ENCODE measurements around the gene SMAD3. TPM values are rescaled to one million over a fixed set of nuclear protein-coding genes. Genes with fewer than 3 reads are reported as not detected.

Gene SMAD3
- total RNA-seq, 1 donor from 2014 or later: 8.2 TPM

- no peak for DNase-seq (ENCODE audit: low spot score)
Measured at GRCh38 chr15:67080900-67081431, 15.6 kb downstream of the SMAD3 start.

GRCh38 chr15:67082007-67082536 is 16.7 kb downstream of the SMAD3 start:
- no peak overlapping the region for H3K27ac Mint-ChIP-seq (ENCODE audit: unreplicated experiment)

More at GRCh38 chr15:67080900-67081431, 15.6 kb downstream of the SMAD3 start:
- Mint-ChIP-seq H3K9me3 (ENCODE audit: unreplicated experiment) (no peaks in the 10 kb centered on the region), H3K4me1 (ENCODE audit: unreplicated experiment) (peaks cover 7% of the 10 kb centered on the region), H3K36me3 (ENCODE audit: low read depth, unreplicated experiment) (no peaks in the 10 kb centered on the region), H3K4me3 (ENCODE audit: unreplicated experiment) (no peak overlapping the region), H3K27ac (ENCODE audit: unreplicated experiment) (no peak overlapping the region), H3K27me3 (ENCODE audit: unreplicated experiment) (peaks cover 2% of the 10 kb centered on the region)
- TF ChIP-seq CTCF (IDR thresholded peaks at IDR 0.05; ENCODE audit: unreplicated experiment): no peak

GRCh38 chr15:67083135-67083762 is 17.8 kb downstream of the SMAD3 start:
- DNase-seq (ENCODE audit: low spot score): no peak
- Mint-ChIP-seq H3K4me3 (ENCODE audit: unreplicated experiment) (no peak overlapping the region), H3K36me3 (ENCODE audit: low read depth, unreplicated experiment) (peaks cover 5% of the 10 kb centered on the region), H3K4me1 (ENCODE audit: unreplicated experiment) (peaks cover 7% of the 10 kb centered on the region), H3K27ac (ENCODE audit: unreplicated experiment) (peak overlapping the region; percentile 24), H3K9me3 (ENCODE audit: unreplicated experiment) (no peaks in the 10 kb centered on the region), H3K27me3 (ENCODE audit: unreplicated experiment) (no peaks in the 10 kb centered on the region)
- no peak for TF ChIP-seq CTCF (IDR thresholded peaks at IDR 0.05; ENCODE audit: unreplicated experiment)

More at GRCh38 chr15:67082007-67082536, 16.7 kb downstream of the SMAD3 start:
- DNase-seq (ENCODE audit: low spot score): no peak
- Mint-ChIP-seq H3K4me1 (ENCODE audit: unreplicated experiment) (peaks cover 7% of the 10 kb centered on the region), H3K4me3 (ENCODE audit: unreplicated experiment) (no peak overlapping the region), H3K9me3 (ENCODE audit: unreplicated experiment) (no peaks in the 10 kb centered on the region), H3K27me3 (ENCODE audit: unreplicated experiment) (peaks cover 2% of the 10 kb centered on the region), H3K36me3 (ENCODE audit: low read depth, unreplicated experiment) (no peaks in the 10 kb centered on the region)
- TF ChIP-seq CTCF (IDR thresholded peaks at IDR 0.05; ENCODE audit: unreplicated experiment): no peak

GRCh38 chr15:67084561-67084960 is 19.2 kb downstream of the SMAD3 start:
- H3K9me3 Mint-ChIP-seq (ENCODE audit: unreplicated experiment): no peaks in the 10 kb centered on the region
- peaks cover 7% of the 10 kb centered on the region for H3K4me1 Mint-ChIP-seq (ENCODE audit: unreplicated experiment)
- H3K27ac Mint-ChIP-seq (ENCODE audit: unreplicated experiment): no peak overlapping the region
- no peak for DNase-seq (ENCODE audit: low spot score)
- H3K27me3 Mint-ChIP-seq (ENCODE audit: unreplicated experiment): no peaks in the 10 kb centered on the region
- no peak overlapping the region for H3K4me3 Mint-ChIP-seq (ENCODE audit: unreplicated experiment)
- peaks cover 5% of the 10 kb centered on the region for H3K36me3 Mint-ChIP-seq (ENCODE audit: low read depth, unreplicated experiment)
- no peak for TF ChIP-seq CTCF (IDR thresholded peaks at IDR 0.05; ENCODE audit: unreplicated experiment)

GRCh38 chr15:67085237-67085817 is 19.9 kb downstream of the SMAD3 start:
- peaks cover 7% of the 10 kb centered on the region for H3K4me1 Mint-ChIP-seq (ENCODE audit: unreplicated experiment)
- TF ChIP-seq CTCF (IDR thresholded peaks at IDR 0.05; ENCODE audit: unreplicated experiment): no peak

More at GRCh38 chr15:67085237-67085817, 19.9 kb downstream of the SMAD3 start:
- no peak for DNase-seq (ENCODE audit: low spot score)
- H3K36me3 Mint-ChIP-seq (ENCODE audit: low read depth, unreplicated experiment): peaks cover 5% of the 10 kb centered on the region
- no peak overlapping the region for H3K4me3 Mint-ChIP-seq (ENCODE audit: unreplicated experiment)
- H3K27ac Mint-ChIP-seq (ENCODE audit: unreplicated experiment): no peak overlapping the region
- H3K27me3 Mint-ChIP-seq (ENCODE audit: unreplicated experiment): no peaks in the 10 kb centered on the region
- H3K9me3 Mint-ChIP-seq (ENCODE audit: unreplicated experiment): no peaks in the 10 kb centered on the region
